GM23248 (cell line): ENCODE measurements around the gene SOX8. TPM values are rescaled to one million over a fixed set of nuclear protein-coding genes. Genes with fewer than 3 reads are reported as not detected.

Experiments
- DNase-seq: peaks from one replicate; pipeline ENCODE4 v3.0.0-alpha.2; 2015
- H2AFZ ChIP-seq: fragments of 200-600 bp; sonication (generic); 2 replicates; pipeline ENCODE4 v1.6.1; 2016; ENCODE audit warnings: antibody characterized with exemption
- H3F3A ChIP-seq: fragments of 200-600 bp; sonication (generic); 2 replicates; pipeline ENCODE4 v1.6.1; 2016; ENCODE audit warnings: mild to moderate bottlenecking, antibody characterized with exemption, mixed run types; ENCODE audit not compliant: insufficient read depth
- H3K27ac ChIP-seq: fragments of 200-600 bp; sonication (generic); 2 replicates; pipeline ENCODE4 v1.5.1; 2016; ENCODE audit warnings: mild to moderate bottlenecking
- H3K27me3 ChIP-seq: fragments of 200-600 bp; sonication (generic); replicated peaks from 2 replicates; pipeline ENCODE4 v1.6.1; 2016; ENCODE audit warnings: mild to moderate bottlenecking; ENCODE audit not compliant: insufficient read depth
- H3K36me3 ChIP-seq: fragments of 200-600 bp; sonication (generic); 2 replicates; pipeline ENCODE4 v1.6.1; 2016; ENCODE audit warnings: low read depth, mild to moderate bottlenecking
- H3K4me1 ChIP-seq: fragments of 200-600 bp; sonication (generic); 2 replicates; pipeline ENCODE4 v1.6.1; 2016; ENCODE audit warnings: mild to moderate bottlenecking; ENCODE audit not compliant: insufficient read depth
- H3K4me2 ChIP-seq: fragments of 200-600 bp; sonication (generic); one replicate; pipeline ENCODE4 v1.6.1; 2016; ENCODE audit warnings: mild to moderate bottlenecking; ENCODE audit not compliant: unreplicated experiment
- H3K4me3 ChIP-seq: fragments of 200-600 bp; sonication (generic); 2 replicates; pipeline ENCODE4 v1.5.1; 2016; ENCODE audit warnings: mild to moderate bottlenecking
- H3K79me2 ChIP-seq: fragments of 200-600 bp; sonication (generic); 2 replicates; pipeline ENCODE4 v1.6.1; 2016; ENCODE audit warnings: mild to moderate bottlenecking; ENCODE audit not compliant: insufficient read depth
- H3K9ac ChIP-seq: fragments of 200-600 bp; sonication (generic); 2 replicates; pipeline ENCODE4 v1.6.1; 2016; ENCODE audit warnings: mild to moderate bottlenecking
- H3K9me2 ChIP-seq: fragments of 200-600 bp; sonication (generic); 2 replicates; pipeline ENCODE4 v1.6.1; 2016; ENCODE audit warnings: mixed run types, mild to moderate bottlenecking, moderate library complexity; ENCODE audit not compliant: insufficient read depth
- H3K9me3 ChIP-seq: fragments of 200-600 bp; sonication (generic); one replicate; pipeline ENCODE4 v1.6.1; 2017; ENCODE audit warnings: low read depth
- H4K20me1 ChIP-seq: fragments of 200-600 bp; sonication (generic); 2 replicates; pipeline ENCODE4 v1.6.0; 2016; ENCODE audit not compliant: insufficient read depth
- EZH2 ChIP-seq: fragments of 200-600 bp; sonication (generic); IDR thresholded peaks from 2 replicates; pipeline ENCODE4 v1.6.1; 2018; ENCODE audit warnings: antibody characterized with exemption, mild to moderate bottlenecking; ENCODE audit not compliant: insufficient read depth, poor library complexity, severe bottlenecking
- EZH2phosphoT487 ChIP-seq: fragments of 200-600 bp; sonication (generic); IDR thresholded peaks from 2 replicates; pipeline ENCODE4 v1.6.1; 2018; ENCODE audit warnings: antibody characterized with exemption, moderate library complexity, mild to moderate bottlenecking, low read depth; ENCODE audit not compliant: insufficient read depth
- whole genome bisulfite sequencing, 2 experiments: methylation state at CpG; one replicate each; pipeline ENCODE4 v1.1.6; 2015 to 2017; ENCODE audit warnings: low lambda C conversion rate in 2 of 2, low coverage in 1 of 2; ENCODE audit errors: missing lambda C conversion rate in 2 of 2; 5-methylcytosine and 5-hydroxymethylcytosine counted together
- in situ Hi-C: fragments of 300-500 bp; cut with MboI; formaldehyde crosslinking; loops from 2 replicates; pipeline ENCODE4 v1.15.0; 2020
- polyA plus RNA-seq: library from polyadenylated mRNA; unstranded; fragments of >200 nt; fragmentation: Nextera tagmentation; extraction: Ambion mirVana; gene quantifications from 2 replicates; pipeline ENCODE4 v1.2.1, GENCODE V29; 2016
- total RNA-seq: library from RNA; depleted of rRNA; stranded (reverse); fragments of >200 nt; shearing (Covaris generic); gene quantifications from 2 replicates; pipeline ENCODE4 v1.2.3, GENCODE V29; 2014

Gene SOX8
- total and polyA plus RNA-seq, 2 experiments from 2014 or later, result 0.15 to 0.43 TPM

GRCh38 chr16:978403-978802, 3.2 kb upstream of the SOX8 start:
- Histone ChIP-seq H2AFZ (no peak overlapping the region), H3K79me2 (no peaks in the 10 kb centered on the region), H3K9me3 (no peaks in the 10 kb centered on the region), H3K9ac (no peak overlapping the region), H4K20me1 (no peaks in the 10 kb centered on the region), H3K4me1 (no peaks in the 10 kb centered on the region), H3K36me3 (no peaks in the 10 kb centered on the region), H3K4me3 (no peak overlapping the region), H3K9me2 (no peaks in the 10 kb centered on the region), H3K4me2 (no peak overlapping the region), H3K27me3 (0 out of 2 replicates have a peak, but pooled peaks cover 4% of the 10 kb centered on the region), H3F3A (no peaks in the 10 kb centered on the region), H3K27ac (no peak overlapping the region)
- in situ Hi-C loops, result no loop called here
- TF ChIP-seq EZH2phosphoT487 (no peak), EZH2 (no peak)
- no peak for DNase-seq
- WGBS, 2 experiments, result 83 to 86% methylated on average over 6 to 9 of the region's 9 CpGs

- Histone ChIP-seq H3K27me3 (0 out of 2 replicates have a peak, but pooled peaks cover 4% of the 10 kb centered on the region), H3K9me2 (no peaks in the 10 kb centered on the region), H4K20me1 (no peaks in the 10 kb centered on the region), H3K4me2 (no peak overlapping the region), H3K79me2 (no peaks in the 10 kb centered on the region), H2AFZ (no peak overlapping the region), H3K4me1 (no peaks in the 10 kb centered on the region), H3K9me3 (no peaks in the 10 kb centered on the region), H3K36me3 (no peaks in the 10 kb centered on the region), H3K27ac (no peak overlapping the region), H3K4me3 (no peak overlapping the region), H3F3A (no peaks in the 10 kb centered on the region), H3K9ac (no peak overlapping the region)
- in situ Hi-C loops, result no loop called here
- TF ChIP-seq EZH2phosphoT487 (no peak), EZH2 (no peak)
- no peak for DNase-seq
- 84 to 89% methylated on average over 12 to 13 of the region's 14 CpGs for WGBS, 2 experiments
These were observed 2.4 kb upstream of the SOX8 start for GRCh38 chr16:979147-979546.

DNA sequence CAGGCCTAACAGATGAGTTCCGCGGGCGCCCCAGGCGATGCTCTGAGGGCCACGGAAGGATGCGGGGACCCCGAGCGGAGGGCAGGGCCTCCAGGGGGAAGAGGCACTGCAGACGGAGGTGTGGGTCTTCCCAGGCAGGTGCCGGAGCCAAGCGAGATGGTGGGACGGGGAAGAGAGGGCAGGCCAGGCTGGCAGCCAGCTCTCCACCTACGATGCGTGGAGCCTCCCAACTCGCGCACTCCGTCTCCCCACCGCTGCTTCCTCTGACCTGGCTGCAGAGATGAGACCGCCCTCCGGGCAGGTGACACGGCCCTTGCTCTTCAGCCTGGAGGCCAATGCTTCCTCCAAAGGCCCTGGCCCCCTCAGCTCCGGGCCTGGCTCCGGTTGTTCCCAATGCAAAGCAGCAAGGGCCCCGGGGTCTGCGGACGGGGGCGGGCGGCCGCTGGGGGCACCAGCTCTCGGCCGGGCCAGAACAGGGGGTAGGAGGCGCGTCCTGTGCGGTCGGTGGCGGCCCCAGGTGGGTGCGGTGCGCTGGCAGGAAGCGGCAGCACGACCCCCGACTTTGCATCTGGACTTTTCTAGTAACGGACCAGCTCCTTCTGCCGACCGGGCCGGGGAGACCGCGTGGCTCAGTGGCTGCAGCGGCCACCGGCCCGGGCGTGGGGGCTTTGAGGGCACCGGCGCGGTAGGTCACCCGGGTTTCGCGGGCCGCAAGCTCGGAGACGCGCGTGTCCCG, 1.5 kb upstream of the SOX8 start:
- WGBS, 2 experiments, result 54 to 59% methylated on average over 38 to 63 of the region's 63 CpGs
- no peaks in the 10 kb centered on the region for H3K9me2 ChIP-seq
- TF ChIP-seq EZH2phosphoT487 (no peak), EZH2 (no peak)
- no peak overlapping the region for H3K27ac ChIP-seq
- no peaks in the 10 kb centered on the region for H3K4me1 ChIP-seq
- peak overlapping the region; percentile 70 for H3K4me3 ChIP-seq
- no peak overlapping the region for H2AFZ ChIP-seq
- no peak for DNase-seq
- no peaks in the 10 kb centered on the region for H3K9me3 ChIP-seq
- H3K4me2 ChIP-seq, result peak overlapping the region; percentile 61
- H3K9ac ChIP-seq, result no peak overlapping the region
- H4K20me1 ChIP-seq, result no peaks in the 10 kb centered on the region
- H3K27me3 ChIP-seq, result 0 out of 2 replicates have a peak, but pooled peaks cover 4% of the 10 kb centered on the region
- no peaks in the 10 kb centered on the region for H3K36me3 ChIP-seq
- H3F3A ChIP-seq, result no peaks in the 10 kb centered on the region
- in situ Hi-C loops, result no loop called here
- no peaks in the 10 kb centered on the region for H3K79me2 ChIP-seq

GRCh38 chr16:980595-980854, 1.0 kb upstream of the SOX8 start:
- Histone ChIP-seq H3K4me3 (peak overlapping the region; percentile 70), H3K79me2 (no peaks in the 10 kb centered on the region), H2AFZ (0 out of 2 replicates have a peak overlapping the region, but pooled peaks have one; percentile 72), H3K9me2 (no peaks in the 10 kb centered on the region), H3K4me1 (no peaks in the 10 kb centered on the region), H3F3A (no peaks in the 10 kb centered on the region), H3K9me3 (no peaks in the 10 kb centered on the region), H3K4me2 (peak overlapping the region; percentile 61), H3K27me3 (0 out of 2 replicates have a peak, but pooled peaks cover 4% of the 10 kb centered on the region), H3K9ac (no peak overlapping the region), H3K27ac (no peak overlapping the region), H3K36me3 (no peaks in the 10 kb centered on the region), H4K20me1 (no peaks in the 10 kb centered on the region)
- 5 to 20% methylated on average over 1 to 19 of the region's 31 CpGs for WGBS, 2 experiments
- DNase-seq, result no peak
- in situ Hi-C loops, result no loop called here
- TF ChIP-seq EZH2phosphoT487, result no peak
- TF ChIP-seq EZH2, result no peak
